Esophagus muscularis mucosa (tissue), 4 donors: ENCODE results near the gene PFDN2.

Experiments used
- EP300 ChIP-seq: sonication (generic); formaldehyde crosslinking; IDR thresholded peaks from one replicate; pipeline ENCODE4 v1.6.1; 2017; ENCODE audit warnings: antibody characterized with exemption
- POLR2A ChIP-seq: fragments of 450-650 bp; IDR thresholded peaks from one replicate; pipeline ENCODE4 v1.6.1; 2017; ENCODE audit warnings: antibody characterized with exemption, moderate library complexity, mild to moderate bottlenecking, low read depth
- POLR2AphosphoS5 ChIP-seq, 2 donors: sonication (generic); formaldehyde crosslinking; IDR thresholded peaks; one replicate each; pipeline ENCODE4 v1.6.1; 2017; ENCODE audit warnings: antibody characterized with exemption in 2 of 2
- TF ChIP-seq, protein P1 (sequence below), 3 experiments: fragments of 200-600 bp in 2 of 3; fragments of 450-650 bp in 1 of 3; sonication (generic) in 2 of 3; IDR thresholded peaks; one replicate each; pipeline ENCODE4 v1.5.1; 2017 to 2019; ENCODE audit warnings: antibody characterized with exemption in 3 of 3, mild to moderate bottlenecking in 2 of 3, moderate library complexity in 1 of 3

DNA sequence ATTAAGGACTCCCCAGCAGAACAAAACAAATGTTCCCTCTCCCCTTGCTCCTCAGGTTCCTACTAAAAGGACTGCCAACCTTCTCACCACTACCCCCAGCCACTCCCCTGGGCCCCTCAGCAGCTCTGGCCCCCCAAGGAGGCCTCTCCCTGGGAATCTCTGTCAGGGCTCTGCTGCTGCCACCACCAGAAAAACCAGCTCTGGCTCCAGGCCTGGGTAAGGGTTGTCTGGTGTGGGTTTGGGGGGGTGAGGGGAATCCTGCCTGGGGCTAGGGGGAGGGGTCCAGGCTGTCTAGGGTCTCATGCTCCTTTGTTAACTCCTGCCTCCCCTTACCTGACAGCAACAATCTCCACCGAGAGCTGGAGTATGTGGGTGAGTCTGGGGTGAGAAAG lies 33.2 kb downstream of the PFDN2 start:
- TF ChIP-seq, protein P1, sequence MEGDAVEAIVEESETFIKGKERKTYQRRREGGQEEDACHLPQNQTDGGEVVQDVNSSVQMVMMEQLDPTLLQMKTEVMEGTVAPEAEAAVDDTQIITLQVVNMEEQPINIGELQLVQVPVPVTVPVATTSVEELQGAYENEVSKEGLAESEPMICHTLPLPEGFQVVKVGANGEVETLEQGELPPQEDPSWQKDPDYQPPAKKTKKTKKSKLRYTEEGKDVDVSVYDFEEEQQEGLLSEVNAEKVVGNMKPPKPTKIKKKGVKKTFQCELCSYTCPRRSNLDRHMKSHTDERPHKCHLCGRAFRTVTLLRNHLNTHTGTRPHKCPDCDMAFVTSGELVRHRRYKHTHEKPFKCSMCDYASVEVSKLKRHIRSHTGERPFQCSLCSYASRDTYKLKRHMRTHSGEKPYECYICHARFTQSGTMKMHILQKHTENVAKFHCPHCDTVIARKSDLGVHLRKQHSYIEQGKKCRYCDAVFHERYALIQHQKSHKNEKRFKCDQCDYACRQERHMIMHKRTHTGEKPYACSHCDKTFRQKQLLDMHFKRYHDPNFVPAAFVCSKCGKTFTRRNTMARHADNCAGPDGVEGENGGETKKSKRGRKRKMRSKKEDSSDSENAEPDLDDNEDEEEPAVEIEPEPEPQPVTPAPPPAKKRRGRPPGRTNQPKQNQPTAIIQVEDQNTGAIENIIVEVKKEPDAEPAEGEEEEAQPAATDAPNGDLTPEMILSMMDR (IDR thresholded peaks at IDR 0.05), result no peak
- TF ChIP-seq POLR2AphosphoS5 (IDR thresholded peaks at IDR 0.05) (no peak), POLR2A (no peak), EP300 (no peak)
